ENCODE results near the gene MT1A. TPM values are rescaled to one million over a fixed set of nuclear protein-coding genes. Genes with fewer than 3 reads are reported as not detected.
A peak's percentile ranks its signal among the peaks of the same experiment; 100 is the strongest.

Gene MT1A
- total RNA-seq, 6 donors from 2014 or later: 5.4 to 59.1 (median 13.4) TPM; not detected in 1

DNA sequence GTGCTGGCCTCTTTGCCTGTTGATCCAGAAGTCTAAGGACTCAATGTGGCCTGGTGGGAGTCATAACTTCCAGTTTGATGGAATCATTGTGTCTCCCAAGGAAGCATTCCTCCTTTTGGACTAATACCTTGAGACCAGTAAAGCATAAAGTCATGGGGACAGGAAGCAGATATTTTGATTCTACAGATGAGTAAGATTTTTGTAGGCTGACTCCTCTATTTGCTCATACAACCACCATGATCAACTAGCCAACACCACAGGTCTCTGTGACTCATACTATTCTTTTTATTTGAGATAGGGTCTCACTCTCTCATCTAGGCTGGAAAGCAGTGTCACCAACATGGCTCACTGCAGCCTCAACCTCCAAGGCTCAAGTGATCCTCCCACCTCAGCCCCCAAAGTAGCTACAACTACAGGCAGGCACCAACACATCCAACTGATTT is 23.9 kb upstream of the MT1A start:
- H3K9me3 ChIP-seq: no peaks in the 10 kb centered on the region
- ATAC-seq (ENCODE audit: low FRiP score in 2 of 2) (no peak), DNase-seq (no peak)
- TF ChIP-seq POLR2A (IDR thresholded peaks at IDR 0.05): no peak
- no peak for TF ChIP-seq CTCF (IDR thresholded peaks at IDR 0.05)
- TF ChIP-seq POLR2AphosphoS5 (IDR thresholded peaks at IDR 0.05): no peak
- no peak for TF ChIP-seq EP300 (IDR thresholded peaks at IDR 0.05)
- no peak overlapping the region for H3K27ac ChIP-seq
- no peaks in the 10 kb centered on the region for H3K36me3 ChIP-seq
- no peak overlapping the region for H3K4me3 ChIP-seq
- H3K27me3 ChIP-seq: no peaks in the 10 kb centered on the region
- H3K4me1 ChIP-seq: peaks cover 28 to 37% (median 29%) of the 10 kb centered on the region in 4 donors

DNA sequence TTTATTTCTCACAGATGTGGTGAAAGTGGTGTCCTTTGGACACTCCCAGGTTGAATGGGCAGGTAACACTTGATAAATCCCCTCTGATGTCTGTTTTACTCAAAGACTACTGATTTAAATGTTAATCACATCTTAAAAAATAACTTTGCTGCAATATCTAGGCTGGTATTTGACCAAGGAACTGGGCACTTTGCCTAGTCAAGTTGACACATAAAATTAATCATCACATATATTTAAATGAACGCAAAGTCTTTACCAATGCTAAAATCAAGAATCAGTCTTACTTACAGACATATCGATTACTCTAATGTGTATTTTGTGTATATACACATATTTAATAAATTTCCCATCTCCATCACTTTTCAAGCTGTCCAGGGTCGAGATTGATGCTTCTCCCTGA is 23.1 kb upstream of the MT1A start:
- TF ChIP-seq EP300 (IDR thresholded peaks at IDR 0.05): no peak
- TF ChIP-seq POLR2A (IDR thresholded peaks at IDR 0.05): no peak
- TF ChIP-seq CTCF (IDR thresholded peaks at IDR 0.05): no peak
- no peak for TF ChIP-seq POLR2AphosphoS5 (IDR thresholded peaks at IDR 0.05)
- Histone ChIP-seq H3K9me3 (no peaks in the 10 kb centered on the region), H3K27me3 (no peaks in the 10 kb centered on the region), H3K4me1 (peaks cover 22 to 29% (median 24%) of the 10 kb centered on the region in 4 donors), H3K4me3 (no peak overlapping the region), H3K36me3 (no peaks in the 10 kb centered on the region), H3K27ac (no peak overlapping the region)
- DNase-seq (no peak), ATAC-seq (ENCODE audit: low FRiP score in 2 of 2) (no peak)
- 93 to 95% methylated on average over 3 of the region's 3 CpGs for WGBS, 2 donors

DNA sequence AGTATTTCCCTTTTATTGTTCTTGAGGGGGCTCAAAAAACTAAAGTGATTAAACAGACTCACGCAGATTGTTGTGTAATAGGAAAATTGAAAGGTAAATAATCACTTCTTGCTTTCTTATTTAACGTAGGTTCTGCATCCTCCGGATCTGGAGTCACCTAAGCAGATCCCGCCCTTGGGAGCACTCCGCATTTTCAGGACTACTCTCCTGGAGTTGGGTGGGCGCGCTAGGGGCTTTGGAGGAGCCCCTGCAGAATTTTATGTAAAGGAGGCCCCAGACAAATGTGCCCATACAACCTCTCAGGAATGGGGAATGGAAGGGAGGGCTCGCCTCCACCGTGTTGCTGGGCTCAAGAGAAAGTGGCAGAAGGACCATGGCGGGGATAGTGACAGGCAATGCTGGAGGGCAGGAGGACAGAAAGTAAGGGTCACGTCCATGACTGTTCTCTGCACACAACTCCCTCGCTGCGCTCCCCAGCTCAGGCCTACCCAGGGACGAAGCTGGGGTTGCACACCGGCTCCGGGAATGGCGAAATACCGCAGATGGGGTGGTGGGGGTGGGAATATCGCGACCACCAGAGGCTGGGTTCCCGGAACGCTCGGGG is 21.8 kb upstream of the MT1A start:
- Histone ChIP-seq H3K36me3 (no peaks in the 10 kb centered on the region), H3K4me1 (peaks cover 8 to 16% (median 14%) of the 10 kb centered on the region in 4 donors), H3K9me3 (no peaks in the 10 kb centered on the region), H3K4me3 (peak overlapping the region in 3 of 4 donors; percentile 48 to 55 (median 52)), H3K27me3 (no peaks in the 10 kb centered on the region), H3K27ac (peak overlapping the region; percentile 67 to 86 (median 82))
- ATAC-seq (ENCODE audit: low FRiP score in 2 of 2) (peak; percentile 19 to 25), DNase-seq (no peak)
- 32 to 45% methylated on average over 23 of the region's 23 CpGs for WGBS, 2 donors
- TF ChIP-seq POLR2A (IDR thresholded peaks at IDR 0.05) (no peak), POLR2AphosphoS5 (IDR thresholded peaks at IDR 0.05) (no peak), EP300 (IDR thresholded peaks at IDR 0.05) (peak in 1 of 4 donors; percentile 8), CTCF (IDR thresholded peaks at IDR 0.05) (no peak)

DNA sequence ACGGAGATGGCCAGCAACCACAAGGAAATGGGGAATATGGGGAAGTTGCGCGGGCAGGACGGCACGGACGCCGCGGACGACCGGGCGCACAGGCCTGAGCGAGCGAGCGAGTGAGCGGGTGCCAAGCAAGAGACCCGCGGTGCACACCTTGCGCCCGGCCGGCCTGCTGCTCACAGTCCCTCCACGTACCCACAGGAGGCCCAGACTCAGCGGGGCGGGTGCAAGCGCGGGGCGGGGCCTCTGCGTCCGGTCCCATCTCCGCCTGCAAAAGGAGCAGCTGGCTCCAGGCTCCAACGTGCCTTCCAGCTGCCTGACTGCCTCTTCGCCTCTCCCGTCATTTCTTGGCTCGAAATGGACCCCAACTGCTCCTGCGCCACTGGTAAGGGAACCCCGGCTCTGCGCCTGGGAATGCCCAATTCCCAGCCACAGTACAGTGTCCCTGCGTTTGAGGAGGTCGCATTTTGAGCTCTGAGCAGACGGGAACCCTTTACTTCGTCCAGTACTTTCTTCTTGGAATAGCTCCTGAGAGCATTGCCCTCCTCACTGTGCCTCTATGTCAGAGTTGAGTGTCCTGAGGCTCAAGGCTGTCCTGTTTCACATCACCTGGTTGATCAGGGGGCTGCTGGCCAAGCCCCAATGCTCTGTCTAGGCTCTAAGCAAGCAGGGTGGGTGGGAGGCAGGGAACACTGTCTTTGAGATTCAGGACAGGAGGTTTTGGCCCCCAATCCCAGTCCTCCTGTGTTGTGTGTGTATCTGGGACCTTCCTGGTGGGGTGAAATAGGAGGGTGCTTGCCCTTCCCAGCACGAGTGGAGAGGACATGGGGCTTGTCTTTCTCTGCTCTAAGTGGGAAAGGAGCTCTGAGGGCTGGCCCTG is 21.0 kb upstream of the MT1A start:
- Histone ChIP-seq H3K4me3 (peak overlapping the region; percentile 5 to 55 (median 50)), H3K36me3 (no peaks in the 10 kb centered on the region), H3K27me3 (no peaks in the 10 kb centered on the region), H3K27ac (peak overlapping the region; percentile 67 to 86 (median 82)), H3K9me3 (no peaks in the 10 kb centered on the region), H3K4me1 (peaks cover 5 to 16% (median 13%) of the 10 kb centered on the region in 4 donors)
- WGBS, 2 donors: 7 to 16% methylated on average over 12 to 15 of the region's 41 CpGs
- ATAC-seq (ENCODE audit: low FRiP score in 2 of 2) (peak; percentile 91 to 93), DNase-seq (peak; percentile 81 to 94)
- TF ChIP-seq POLR2A (IDR thresholded peaks at IDR 0.05): peak in 3 of 4 donors; percentile 37 to 64 (median 63)
- peak; percentile 77 to 79 for TF ChIP-seq POLR2AphosphoS5 (IDR thresholded peaks at IDR 0.05)
- TF ChIP-seq CTCF (IDR thresholded peaks at IDR 0.05): peak in 4 of 6 experiments; percentile 7 to 54 (median 33)
- TF ChIP-seq EP300 (IDR thresholded peaks at IDR 0.05): no peak
